ENCODE data around the gene TSC22D1.
"Not testable (repeated sequence)": the region's sequence is repeated elsewhere in the genome, so short reads cannot be mapped to it uniquely, and the experiment has no call there.

GRCh38 chr13:44593861-44594592 lies 17.9 kb upstream of the TSC22D1 start:
- TF ChIP-seq ELF4 (CRISPR knock-in tag; IDR thresholded peaks at IDR 0.05; ENCODE audit: low read depth); CTCF (IDR thresholded peaks at IDR 0.05); ZNF121 (CRISPR knock-in tag; IDR thresholded peaks at IDR 0.05): not testable (repeated sequence)

Data from WTC11 (cell line).